Measurements from ENCODE around the gene EIPR1.

EIPR1 gene

GRCh38 chr2:3280197-3280596, 97.4 kb downstream of the EIPR1 start:
- Histone ChIP-seq H3K4me1 (ENCODE audit: insufficient read depth, insufficient read length) (peaks cover 5% of the 10 kb centered on the region), H3K27me3 (ENCODE audit: insufficient read depth, insufficient read length) (no peaks in the 10 kb centered on the region), H3K9ac (ENCODE audit: insufficient read length, low read depth) (no peak overlapping the region), H3K4me3 (ENCODE audit: insufficient read length, low read depth) (no peak overlapping the region), H3K9me3 (ENCODE audit: insufficient read depth, low read length) (peaks cover 7% of the 10 kb centered on the region), H3K36me3 (ENCODE audit: insufficient read depth, insufficient read length, low read length) (no peaks in the 10 kb centered on the region)
- DNase-seq (ENCODE audit: low read depth, low spot score) = no peak
- TF ChIP-seq YY1 (IDR thresholded peaks at IDR 0.05; ENCODE audit: insufficient read depth, insufficient read length) = no peak
- no peak for TF ChIP-seq ZNF274 (IDR thresholded peaks at IDR 0.05; ENCODE audit: low read depth, low read length)

- Histone ChIP-seq H3K27me3 (ENCODE audit: insufficient read depth, insufficient read length) (no peaks in the 10 kb centered on the region), H3K4me3 (ENCODE audit: insufficient read length, low read depth) (no peak overlapping the region), H3K9me3 (ENCODE audit: insufficient read depth, low read length) (peaks cover 13% of the 10 kb centered on the region), H3K4me1 (ENCODE audit: insufficient read depth, insufficient read length) (peaks cover 5% of the 10 kb centered on the region), H3K9ac (ENCODE audit: insufficient read length, low read depth) (no peak overlapping the region), H3K36me3 (ENCODE audit: insufficient read depth, insufficient read length, low read length) (no peaks in the 10 kb centered on the region)
- TF ChIP-seq YY1 (IDR thresholded peaks at IDR 0.05; ENCODE audit: insufficient read depth, insufficient read length) (no peak), SUZ12 (IDR thresholded peaks at IDR 0.05; ENCODE audit: extremely low read depth, insufficient read depth, insufficient read length) (no peak), ZNF274 (IDR thresholded peaks at IDR 0.05; ENCODE audit: low read depth, low read length) (no peak)
- no peak for DNase-seq (ENCODE audit: low read depth, low spot score)
Observed at GRCh38 chr2:3279236-3279960, 98.2 kb downstream of the EIPR1 start.

DNA sequence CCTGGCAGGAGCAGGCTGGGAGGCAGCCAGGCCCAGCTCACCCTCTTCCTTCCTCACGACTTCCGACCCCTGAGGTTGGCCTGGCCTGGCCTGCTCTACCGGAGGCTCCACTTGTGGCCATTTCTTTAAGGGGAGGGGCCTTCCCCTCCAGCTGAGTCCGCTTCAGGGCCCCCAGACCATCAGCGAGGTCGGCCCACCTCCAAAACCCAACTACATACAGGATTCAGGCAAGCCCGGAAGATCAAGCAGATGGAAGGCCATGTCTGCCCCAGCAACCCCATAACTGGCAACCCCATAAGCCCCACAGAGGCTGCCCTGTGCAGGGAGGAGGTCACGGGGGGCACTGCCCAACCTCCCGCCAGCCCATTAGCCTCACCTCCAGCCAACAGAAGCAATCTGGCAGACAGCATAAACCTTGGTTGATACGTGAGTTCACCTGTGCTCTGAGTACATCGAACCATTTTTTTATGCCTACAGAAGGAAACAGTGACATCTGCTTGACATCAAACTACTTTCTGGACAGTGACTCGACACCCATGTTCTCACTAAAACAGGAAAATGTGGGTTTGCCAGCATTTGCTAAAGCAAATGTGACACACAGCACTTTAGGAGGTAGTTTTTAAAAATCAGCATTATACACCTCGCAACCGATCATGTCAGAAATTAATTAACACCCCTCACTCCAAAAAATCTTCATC, 98.9 kb downstream of the EIPR1 start:
- no peak for DNase-seq (ENCODE audit: low read depth, low spot score)
- no peaks in the 10 kb centered on the region for H3K36me3 ChIP-seq (ENCODE audit: insufficient read depth, insufficient read length, low read length)
- no peaks in the 10 kb centered on the region for H3K27me3 ChIP-seq (ENCODE audit: insufficient read depth, insufficient read length)
- no peak for TF ChIP-seq YY1 (IDR thresholded peaks at IDR 0.05; ENCODE audit: insufficient read depth, insufficient read length)
- no peak for TF ChIP-seq SUZ12 (IDR thresholded peaks at IDR 0.05; ENCODE audit: extremely low read depth, insufficient read depth, insufficient read length)
- no peak for TF ChIP-seq ZNF274 (IDR thresholded peaks at IDR 0.05; ENCODE audit: low read depth, low read length)
- H3K9me3 ChIP-seq (ENCODE audit: insufficient read depth, low read length) = peaks cover 17% of the 10 kb centered on the region
- no peak overlapping the region for H3K4me3 ChIP-seq (ENCODE audit: insufficient read length, low read depth)
- no peak overlapping the region for H3K9ac ChIP-seq (ENCODE audit: insufficient read length, low read depth)
- peaks cover 5% of the 10 kb centered on the region for H3K4me1 ChIP-seq (ENCODE audit: insufficient read depth, insufficient read length)

DNA sequence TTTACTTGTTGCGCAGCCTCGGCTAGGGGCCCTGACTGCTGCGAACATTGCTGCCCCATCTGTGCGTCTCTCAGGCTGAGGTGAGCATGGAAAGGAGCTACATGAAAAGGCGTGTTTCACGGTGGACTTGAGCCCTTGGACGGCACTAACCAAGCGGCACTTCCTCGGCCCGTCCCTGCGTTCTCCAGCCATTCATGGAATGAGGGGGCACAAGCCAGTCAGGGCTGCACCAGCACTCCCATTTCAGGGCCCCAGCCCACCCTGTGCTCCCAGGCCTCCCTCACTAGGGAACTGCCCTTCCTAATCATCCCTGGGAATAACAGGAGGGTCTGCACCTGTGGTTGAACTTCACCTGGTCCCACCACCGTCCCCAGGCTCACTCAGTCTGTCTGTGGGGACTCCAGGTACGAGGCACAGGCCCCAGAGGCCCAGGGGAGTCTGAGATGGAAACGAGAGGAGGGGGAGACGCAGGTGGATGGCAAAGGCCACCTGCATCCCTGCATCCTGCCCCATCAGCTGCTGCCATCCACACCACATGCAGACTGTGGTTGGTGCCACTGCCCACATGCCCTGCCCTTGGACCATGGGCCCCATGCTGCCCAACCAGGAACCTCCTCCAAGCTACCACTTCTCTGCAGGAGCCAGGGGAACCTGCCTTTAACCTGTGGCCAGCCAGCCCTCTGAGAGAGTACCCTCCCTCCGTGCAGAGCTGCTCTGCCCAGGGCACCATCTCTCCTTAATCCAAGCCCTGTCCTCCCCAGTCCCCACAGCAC, 99.7 kb downstream of the EIPR1 start:
- Histone ChIP-seq H3K36me3 (ENCODE audit: insufficient read depth, insufficient read length, low read length) (no peaks in the 10 kb centered on the region), H3K9ac (ENCODE audit: insufficient read length, low read depth) (no peak overlapping the region), H3K4me3 (ENCODE audit: insufficient read length, low read depth) (no peak overlapping the region), H3K9me3 (ENCODE audit: insufficient read depth, low read length) (peaks cover 17% of the 10 kb centered on the region), H3K4me1 (ENCODE audit: insufficient read depth, insufficient read length) (peaks cover 5% of the 10 kb centered on the region), H3K27me3 (ENCODE audit: insufficient read depth, insufficient read length) (no peaks in the 10 kb centered on the region)
- no peak for DNase-seq (ENCODE audit: low read depth, low spot score)
- no peak for TF ChIP-seq YY1 (IDR thresholded peaks at IDR 0.05; ENCODE audit: insufficient read depth, insufficient read length)
- TF ChIP-seq ZNF274 (IDR thresholded peaks at IDR 0.05; ENCODE audit: low read depth, low read length) = no peak
- TF ChIP-seq SUZ12 (IDR thresholded peaks at IDR 0.05; ENCODE audit: extremely low read depth, insufficient read depth, insufficient read length) = no peak

GRCh38 chr2:3277050-3277747, 100.4 kb downstream of the EIPR1 start:
- Histone ChIP-seq H3K9me3 (ENCODE audit: insufficient read depth, low read length) (peaks cover 17% of the 10 kb centered on the region), H3K4me1 (ENCODE audit: insufficient read depth, insufficient read length) (peaks cover 2% of the 10 kb centered on the region), H3K4me3 (ENCODE audit: insufficient read length, low read depth) (no peak overlapping the region), H3K9ac (ENCODE audit: insufficient read length, low read depth) (no peak overlapping the region), H3K27me3 (ENCODE audit: insufficient read depth, insufficient read length) (no peaks in the 10 kb centered on the region), H3K36me3 (ENCODE audit: insufficient read depth, insufficient read length, low read length) (no peaks in the 10 kb centered on the region)
- no peak for DNase-seq (ENCODE audit: low read depth, low spot score)
- TF ChIP-seq SUZ12 (IDR thresholded peaks at IDR 0.05; ENCODE audit: extremely low read depth, insufficient read depth, insufficient read length) (no peak), ZNF274 (IDR thresholded peaks at IDR 0.05; ENCODE audit: low read depth, low read length) (no peak), YY1 (IDR thresholded peaks at IDR 0.05; ENCODE audit: insufficient read depth, insufficient read length) (no peak)

DNA sequence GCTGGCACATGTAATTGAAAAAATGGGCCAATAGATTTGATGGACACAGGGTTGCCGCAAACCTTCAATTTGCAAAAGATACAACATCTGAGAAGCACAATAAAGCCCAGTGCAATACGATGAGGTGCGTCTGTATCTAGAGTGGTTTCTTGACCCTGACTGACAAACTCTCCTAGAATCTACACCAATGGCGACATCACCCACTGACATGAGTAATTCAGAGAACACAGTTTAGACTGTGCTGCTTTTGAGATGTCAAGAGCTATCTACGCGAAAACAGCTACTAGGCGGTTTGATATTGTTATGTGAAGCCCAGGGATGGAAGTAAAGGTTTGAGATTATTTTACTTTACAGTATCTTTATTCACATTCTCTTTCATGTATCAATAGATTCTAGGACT, 104.9 kb downstream of the EIPR1 start:
- DNase-seq (ENCODE audit: low read depth, low spot score) = no peak
- Histone ChIP-seq H3K9ac (ENCODE audit: insufficient read length, low read depth) (no peak overlapping the region), H3K27me3 (ENCODE audit: insufficient read depth, insufficient read length) (no peaks in the 10 kb centered on the region), H3K36me3 (ENCODE audit: insufficient read depth, insufficient read length, low read length) (peaks cover 3% of the 10 kb centered on the region), H3K9me3 (ENCODE audit: insufficient read depth, low read length) (peaks cover 25% of the 10 kb centered on the region), H3K4me1 (ENCODE audit: insufficient read depth, insufficient read length) (no peaks in the 10 kb centered on the region), H3K4me3 (ENCODE audit: insufficient read length, low read depth) (no peak overlapping the region)
- no peak for TF ChIP-seq SUZ12 (IDR thresholded peaks at IDR 0.05; ENCODE audit: extremely low read depth, insufficient read depth, insufficient read length)
- TF ChIP-seq YY1 (IDR thresholded peaks at IDR 0.05; ENCODE audit: insufficient read depth, insufficient read length) = no peak
- TF ChIP-seq ZNF274 (IDR thresholded peaks at IDR 0.05; ENCODE audit: low read depth, low read length) = no peak
